GM13976 (cell line): ENCODE results near the gene SYNGR3.

ENCODE experiments used
- DNase-seq: peaks from one replicate; pipeline ENCODE4 v3.0.0; 2012; ENCODE audit warnings: low spot score
- in situ Hi-C: fragments of 300-500 bp; cut with MboI; formaldehyde crosslinking; loops from one replicate; pipeline ENCODE4 v1.12.0; 2022; ENCODE audit warnings: low sequenced_read_pairs, mixed read lengths, inconsistent platforms; ENCODE audit not compliant: unreplicated experiment
- TF ChIP-seq, protein P1 (sequence below): IDR thresholded peaks from 2 replicates; pipeline ENCODE4 v1.5.1; 2012; ENCODE audit warnings: borderline replicate concordance, mild to moderate bottlenecking; ENCODE audit not compliant: insufficient read depth; ENCODE audit errors: extremely low read depth, missing control alignments, control extremely low read depth

SYNGR3 gene

DNA sequence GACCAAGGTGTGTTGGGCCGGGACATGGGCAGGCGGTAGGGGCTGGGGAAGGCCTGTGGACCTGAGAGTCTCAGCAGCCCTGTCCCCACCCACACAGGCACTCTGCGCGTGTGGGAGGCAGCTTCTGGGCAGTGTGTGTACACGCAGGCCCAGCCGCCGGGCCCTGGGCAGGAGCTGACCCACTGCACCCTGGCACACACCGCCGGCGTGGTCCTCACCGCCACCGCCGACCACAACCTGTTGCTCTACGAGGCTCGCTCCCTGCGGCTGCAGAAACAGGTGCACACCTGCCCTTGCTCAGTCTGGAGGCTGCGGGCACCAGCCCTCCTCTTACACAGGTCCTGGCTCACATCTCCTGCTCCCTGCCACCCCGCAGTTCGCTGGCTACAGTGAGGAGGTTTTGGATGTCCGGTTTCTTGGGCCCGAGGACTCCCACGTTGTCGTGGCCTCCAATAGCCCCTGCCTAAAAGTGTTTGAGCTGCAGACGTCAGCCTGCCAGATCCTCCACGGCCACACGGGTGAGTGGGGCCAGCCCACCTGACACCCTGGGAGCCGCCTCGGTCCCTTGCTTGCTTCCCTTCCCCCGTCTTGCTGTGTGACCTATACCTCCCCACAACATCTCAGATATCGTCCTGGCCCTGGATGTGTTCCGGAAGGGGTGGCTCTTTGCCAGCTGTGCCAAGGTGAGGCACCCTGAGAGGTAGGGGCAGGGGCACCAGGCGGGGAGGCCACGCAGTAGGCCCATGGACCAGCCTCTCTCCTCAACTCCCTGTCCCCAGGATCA lies 14.1 kb upstream of the SYNGR3 start:
- in situ Hi-C loops: no loop called here
- no peak for DNase-seq
- TF ChIP-seq, protein P1, sequence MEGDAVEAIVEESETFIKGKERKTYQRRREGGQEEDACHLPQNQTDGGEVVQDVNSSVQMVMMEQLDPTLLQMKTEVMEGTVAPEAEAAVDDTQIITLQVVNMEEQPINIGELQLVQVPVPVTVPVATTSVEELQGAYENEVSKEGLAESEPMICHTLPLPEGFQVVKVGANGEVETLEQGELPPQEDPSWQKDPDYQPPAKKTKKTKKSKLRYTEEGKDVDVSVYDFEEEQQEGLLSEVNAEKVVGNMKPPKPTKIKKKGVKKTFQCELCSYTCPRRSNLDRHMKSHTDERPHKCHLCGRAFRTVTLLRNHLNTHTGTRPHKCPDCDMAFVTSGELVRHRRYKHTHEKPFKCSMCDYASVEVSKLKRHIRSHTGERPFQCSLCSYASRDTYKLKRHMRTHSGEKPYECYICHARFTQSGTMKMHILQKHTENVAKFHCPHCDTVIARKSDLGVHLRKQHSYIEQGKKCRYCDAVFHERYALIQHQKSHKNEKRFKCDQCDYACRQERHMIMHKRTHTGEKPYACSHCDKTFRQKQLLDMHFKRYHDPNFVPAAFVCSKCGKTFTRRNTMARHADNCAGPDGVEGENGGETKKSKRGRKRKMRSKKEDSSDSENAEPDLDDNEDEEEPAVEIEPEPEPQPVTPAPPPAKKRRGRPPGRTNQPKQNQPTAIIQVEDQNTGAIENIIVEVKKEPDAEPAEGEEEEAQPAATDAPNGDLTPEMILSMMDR: no peak

DNA sequence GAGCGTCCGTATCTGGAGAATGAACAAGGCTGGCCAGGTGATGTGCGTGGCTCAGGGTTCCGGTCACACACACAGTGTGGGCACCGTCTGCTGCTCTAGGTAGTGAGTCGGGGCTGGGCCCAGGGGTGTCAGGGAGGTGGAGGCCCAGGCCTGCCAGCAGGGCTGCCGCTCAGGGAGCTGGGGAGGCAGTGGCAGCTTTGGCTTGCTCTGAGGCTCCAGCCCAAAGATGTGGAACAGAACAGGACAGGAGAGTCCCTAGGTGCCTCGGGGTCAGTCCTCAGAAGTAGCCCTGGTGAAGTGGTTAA lies 13.6 kb upstream of the SYNGR3 start:
- no peak for DNase-seq
- TF ChIP-seq, protein P1: no peak
- in situ Hi-C loops: no loop called here

DNA sequence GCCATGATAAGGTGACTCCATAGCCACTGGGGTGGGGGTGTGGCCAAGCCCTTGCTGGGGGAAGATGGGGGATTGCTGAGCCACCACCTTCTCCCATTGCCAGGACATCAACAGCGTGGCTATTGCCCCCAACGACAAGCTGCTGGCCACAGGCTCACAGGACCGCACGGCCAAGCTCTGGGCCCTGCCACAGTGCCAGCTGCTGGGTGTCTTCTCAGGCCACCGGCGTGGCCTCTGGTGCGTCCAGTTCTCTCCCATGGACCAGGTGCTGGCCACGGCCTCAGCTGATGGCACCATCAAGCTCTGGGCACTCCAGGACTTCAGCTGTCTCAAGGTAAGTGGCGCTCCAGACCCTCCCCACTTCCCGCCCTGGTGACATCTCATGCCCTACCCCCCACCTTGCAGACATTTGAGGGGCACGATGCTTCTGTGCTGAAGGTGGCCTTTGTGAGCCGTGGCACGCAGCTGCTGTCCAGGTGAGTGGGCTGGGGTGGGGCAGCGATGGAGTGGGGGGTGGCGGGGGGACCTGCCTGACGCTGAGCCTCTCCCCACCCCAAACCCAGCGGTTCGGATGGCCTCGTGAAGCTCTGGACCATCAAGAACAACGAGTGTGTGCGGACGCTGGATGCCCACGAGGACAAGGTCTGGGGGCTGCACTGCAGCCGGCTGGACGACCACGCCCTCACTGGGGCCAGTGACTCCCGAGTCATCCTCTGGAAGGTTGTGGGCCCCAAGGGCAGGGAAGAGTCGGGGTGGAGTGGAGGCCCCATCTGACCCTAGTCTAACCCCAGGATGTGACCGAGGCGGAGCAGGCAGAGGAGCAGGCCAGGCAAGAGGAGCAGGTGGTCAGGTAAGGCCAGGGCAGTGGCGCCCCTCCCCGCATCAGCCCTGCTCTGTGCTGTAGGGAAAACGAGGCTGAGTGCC lies 12.6 kb upstream of the SYNGR3 start:
- no peak for DNase-seq
- in situ Hi-C loops: no loop called here
- TF ChIP-seq, protein P1: no peak

GRCh38 chr16:1977875-1978268 lies 11.9 kb upstream of the SYNGR3 start:
- no peak for DNase-seq
- TF ChIP-seq, protein P1: no peak
- in situ Hi-C loops: no loop called here

DNA sequence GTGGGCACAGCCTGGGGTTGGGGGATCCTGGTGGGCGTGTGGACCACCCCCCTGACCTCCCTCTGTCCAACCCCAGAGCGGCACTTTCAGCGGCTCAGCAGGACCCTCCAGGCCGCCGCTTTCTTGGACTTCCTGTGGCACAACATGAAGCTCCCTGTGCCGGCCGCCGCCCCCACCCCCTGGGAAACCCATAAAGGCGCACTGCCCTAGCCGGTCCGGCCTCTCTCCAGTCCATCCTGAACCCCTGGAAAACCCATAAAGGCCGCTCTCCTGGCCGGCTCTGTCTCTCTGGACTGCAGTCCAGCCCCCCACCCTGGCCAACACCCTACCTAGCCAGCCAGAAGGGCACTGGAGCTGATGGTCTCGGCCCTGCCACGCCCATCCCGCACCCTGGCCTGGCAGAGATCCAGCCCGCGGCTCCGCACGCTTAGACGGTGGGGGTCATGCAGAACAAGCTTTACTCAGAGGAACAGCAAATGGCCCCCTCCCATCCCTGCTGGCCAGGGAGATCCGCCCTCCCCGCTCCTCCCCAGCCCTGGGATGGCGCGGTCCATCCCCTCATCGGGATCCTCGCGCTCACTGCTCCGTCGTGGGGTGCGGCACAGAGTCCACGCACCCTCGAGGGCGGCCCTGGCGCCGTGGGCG lies 11.2 kb upstream of the SYNGR3 start:
- no peak for DNase-seq
- TF ChIP-seq, protein P1: no peak
- in situ Hi-C loops: no loop called here

DNA sequence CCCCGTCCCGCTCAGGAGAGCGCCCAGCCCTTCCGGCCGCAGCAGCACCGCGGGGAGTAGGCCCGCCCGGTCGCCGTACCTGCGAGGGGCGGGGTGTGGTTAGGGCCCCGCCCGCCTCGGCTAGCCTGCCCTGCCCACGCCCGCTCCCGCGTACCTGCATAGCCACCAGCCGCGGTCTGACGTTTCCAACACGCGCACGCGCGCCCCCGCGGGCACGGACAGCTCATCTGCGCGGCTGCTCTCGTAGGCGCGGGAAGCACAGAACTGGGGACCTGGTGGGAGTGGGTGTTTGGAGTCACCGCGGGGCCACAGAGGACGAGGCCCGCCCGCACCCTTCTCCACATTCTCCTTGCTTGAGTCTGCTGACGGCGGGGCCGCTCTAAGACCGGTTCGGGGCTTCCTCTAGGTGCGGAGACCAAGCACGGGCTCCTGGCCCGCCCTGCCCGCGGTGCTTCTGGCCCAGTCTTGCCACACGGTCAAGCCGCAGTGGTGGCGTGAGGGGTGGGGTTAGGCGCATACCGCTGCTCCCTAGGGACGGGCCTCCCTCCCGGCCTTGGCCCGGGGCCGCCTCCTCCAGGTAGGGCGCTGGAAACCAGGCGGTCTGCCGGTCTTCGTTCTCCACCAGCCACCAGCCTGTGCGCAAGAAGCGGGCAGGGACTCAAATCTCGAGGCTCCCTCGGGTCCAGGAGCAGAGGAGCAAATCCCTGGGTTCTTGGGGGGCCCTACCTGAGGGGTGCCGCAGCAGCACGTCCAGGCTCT lies 10.3 kb upstream of the SYNGR3 start:
- in situ Hi-C loops: no loop called here

More for the DNA sequence above, 10.3 kb upstream of the SYNGR3 start:
- no peak for DNase-seq
- TF ChIP-seq, protein P1: no peak
